Endothelial cell of umbilical vein (primary cell): ENCODE measurements around the gene HEXIM2. TPM values are rescaled to one million over a fixed set of nuclear protein-coding genes. Genes with fewer than 3 reads are reported as not detected.

Experiments used
- BruUV-seq: library from RNA; stranded (reverse); fragments of 400-500 nt; replicated peaks from 2 replicates; lab custom pipeline; 2021; lab: Mats Ljungman, UMichigan
- CTCF ChIA-PET: fragments of 300-600, 350-600 bp; sonication (Branson Sonifier 250); formaldehyde crosslinking; loops from one replicate; lab custom pipeline; 2021; ENCODE audit warnings: antibody characterized with exemption, inconsistent platforms; lab: Charles Lee
- POLR2A ChIA-PET: fragments of 300-600, 350-600 bp; sonication (Branson Sonifier 250); formaldehyde crosslinking; loops from one replicate; lab custom pipeline; 2021; ENCODE audit warnings: antibody characterized with exemption, inconsistent platforms; lab: Charles Lee
- DNase-seq: peaks from one replicate; pipeline ENCODE4 v3.0.0-alpha.2; 2011; ENCODE audit warnings: low read depth, low spot score
- FAIRE-seq: peaks from 2 replicates; lab custom pipeline; 2011; peaks lifted over from hg19 to GRCh38; lab: Jason Lieb, UNC
- H2AFZ ChIP-seq: 2 replicates; pipeline ENCODE4 v1.6.0; 2012; ENCODE audit warnings: low read depth, low read length, control low read depth, inconsistent platforms
- H3K27ac ChIP-seq: 2 replicates; pipeline ENCODE4 v1.5.1; 2011; ENCODE audit warnings: low read depth, mild to moderate bottlenecking, control low read depth, low read length, moderate library complexity; ENCODE audit not compliant: insufficient read depth
- H3K27me3 ChIP-seq, 2 experiments: 2 replicates each; pipeline versions ENCODE4 v1.6.0 to v1.6.1; 2011; ENCODE audit warnings: low read length in 2 of 2, mixed read lengths in 1 of 2; ENCODE audit not compliant: control insufficient read depth in 2 of 2, insufficient read depth in 2 of 2
- H3K36me3 ChIP-seq, 2 experiments: 2 replicates in 1 of 2; 3 replicates in 1 of 2; pipeline ENCODE4 v1.5.1; 2011; ENCODE audit warnings: low read length in 2 of 2, mild to moderate bottlenecking in 1 of 2, moderate library complexity in 1 of 2; ENCODE audit not compliant: control insufficient read depth in 2 of 2, insufficient read depth in 2 of 2; ENCODE audit errors: extremely low read depth in 1 of 2
- H3K4me1 ChIP-seq: 3 replicates; pipeline ENCODE4 v1.5.1; 2011; ENCODE audit warnings: mild to moderate bottlenecking, low read length; ENCODE audit not compliant: control insufficient read depth, insufficient read depth; ENCODE audit errors: extremely low read depth
- H3K4me2 ChIP-seq: 2 replicates; pipeline ENCODE4 v1.6.1; 2011; ENCODE audit warnings: low read length, control low read depth, mixed read lengths; ENCODE audit not compliant: insufficient read depth
- H3K4me3 ChIP-seq, 3 experiments: fragments of 200-600 bp in 1 of 3; sonication (generic), shearing (Covaris generic) in 1 of 3; replicated peaks in 1 of 3; 2 replicates each; pipeline ENCODE4 v1.5.1; 2011 to 2016; ENCODE audit warnings: control low read depth in 3 of 3, low read length in 3 of 3, mild to moderate bottlenecking in 2 of 3, inconsistent platforms in 1 of 3, low read depth in 1 of 3, moderate library complexity in 1 of 3; ENCODE audit not compliant: insufficient read depth in 1 of 3
- H3K79me2 ChIP-seq: 2 replicates; pipeline ENCODE4 v1.6.0; 2012; ENCODE audit warnings: low read length, inconsistent platforms; ENCODE audit not compliant: control insufficient read depth, insufficient read depth
- H3K9ac ChIP-seq: replicated peaks from 2 replicates; pipeline ENCODE3; 2011; ENCODE audit warnings: low read length, control low read depth; ENCODE audit not compliant: insufficient read depth; ENCODE audit errors: extremely low read depth
- H3K9me1 ChIP-seq: replicated peaks from 3 replicates; pipeline ENCODE4 v1.6.0; 2011; ENCODE audit warnings: mild to moderate bottlenecking, low read length; ENCODE audit not compliant: control insufficient read depth, insufficient read depth; ENCODE audit errors: extremely low read depth
- H3K9me3 ChIP-seq: replicated peaks from 2 replicates; pipeline ENCODE4 v1.5.1; 2012; ENCODE audit warnings: low read length, inconsistent platforms; ENCODE audit not compliant: control insufficient read depth, insufficient read depth
- H4K20me1 ChIP-seq: replicated peaks from 2 replicates; pipeline ENCODE3; 2011; ENCODE audit warnings: mild to moderate bottlenecking, low read length; ENCODE audit not compliant: control insufficient read depth, insufficient read depth; ENCODE audit errors: extremely low read depth
- CTCF ChIP-seq, 2 donors: IDR thresholded peaks; 1 replicate in 1 of 2; 2 replicates in 1 of 2; pipeline ENCODE4 v1.5.1; 2011; ENCODE audit warnings: low read length in 2 of 2, mild to moderate bottlenecking in 2 of 2, moderate library complexity in 2 of 2, control low read depth in 1 of 2, inconsistent platforms in 1 of 2, low read depth in 1 of 2; ENCODE audit not compliant: insufficient read depth in 1 of 2; ENCODE audit errors: extremely low read depth in 1 of 2
- MYC ChIP-seq: IDR thresholded peaks from one replicate; pipeline ENCODE4 v1.6.1; 2011; ENCODE audit warnings: mild to moderate bottlenecking, low read depth, low read length
- POLR2A ChIP-seq: IDR thresholded peaks from 2 replicates; pipeline ENCODE4 v1.6.1; 2012; ENCODE audit warnings: low read depth, mild to moderate bottlenecking, control low read depth, low read length
- POLR2AphosphoS5 ChIP-seq: IDR thresholded peaks from 2 replicates; pipeline ENCODE4 v1.6.1; 2012; ENCODE audit warnings: low read depth, mild to moderate bottlenecking, control low read depth, low read length, moderate library complexity; ENCODE audit not compliant: insufficient read depth
- dilution Hi-C: fragments of 300-500 bp; cut with MboI; formaldehyde crosslinking; loops from one replicate; pipeline ENCODE4 v1.15.0; 2019; ENCODE audit warnings: low sequenced_read_pairs; ENCODE audit not compliant: extremely low pct_ligation_motif_present
- intact Hi-C: fragments of 100-400 bp; cut with micrococcal nuclease; formaldehyde crosslinking; loops from one replicate; pipeline ENCODE4 v1.10.0; 2022
- polyA plus RNA-seq, 4 experiments: library from polyadenylated mRNA; depleted of rRNA in 3 of 4; stranded (reverse) in 3 of 4; unstranded in 1 of 4; fragments of >200 nt; gene quantifications; 2 replicates each; pipeline versions ENCODE4 v1.2.1 to v1.2.3, GENCODE V29; 2011 to 2012; ENCODE audit warnings: missing spikeins in 1 of 4
- total RNA-seq: library from RNA; stranded (reverse); gene quantifications from 2 replicates; pipeline ENCODE4 v1.2.3, GENCODE V29; 2021

Gene HEXIM2
- total and polyA plus RNA-seq, 2 donors (not counting 3 experiments of a cell fraction or from before 2014, with no cell fraction given): 2.9 to 3.8 TPM

- H4K20me1 ChIP-seq: no peaks in the 10 kb centered on the region
- peak within 1 kb of the TSS; percentile 68 to 95 (median 90) for H3K4me3 ChIP-seq
- peak within 1 kb of the TSS; percentile 99 for H3K9ac ChIP-seq
- FAIRE-seq (peak; percentile 98), DNase-seq (peak; percentile 100)
- H3K27me3 ChIP-seq: no peaks in the 10 kb centered on the region
- peak within 1 kb of the TSS; percentile 49 for H2AFZ ChIP-seq
- POLR2A ChIA-PET: interaction anchor here (0.5 to 6.1 kb wide), 20 partner anchors 9 to 244 kb away, joined by 3 to 189 read pairs (median 5); partner anchors contain the start of genes ACBD4, HEXIM2 and NMT1
- CTCF ChIA-PET: interaction anchor here (0.8 to 10.4 kb wide), 17 partner anchors 9 to 168 kb away, joined by 3 to 393 read pairs (median 9); partner anchors contain the start of genes ACBD4, HEXIM2, MAP3K14 and NMT1
- no peaks in the 10 kb centered on the region for H3K36me3 ChIP-seq
- dilution Hi-C loops: no loop called here
- intact Hi-C loops: loop anchor here (1.0 to 10.0 kb wide), 5 partner anchors 13 to 226 kb away; partner anchors contain the start of genes ACBD4, HEXIM2 and MAP3K14
- H3K9me1 ChIP-seq: no peaks in the 10 kb centered on the region
- peaks cover 30% of the 10 kb centered on the region for H3K79me2 ChIP-seq
- H3K4me1 ChIP-seq: peaks cover 24% of the 10 kb centered on the region
- H3K27ac ChIP-seq: peak within 1 kb of the TSS; percentile 97
- peak; percentile 100 for TF ChIP-seq POLR2AphosphoS5
- TF ChIP-seq MYC: peak; percentile 20
- TF ChIP-seq POLR2A: peak; percentile 100
- no peak for TF ChIP-seq CTCF (IDR thresholded peaks at IDR 0.05; ENCODE audit: extremely low read depth in 1 of 2, insufficient read depth in 1 of 2, low read depth in 1 of 2, low read length in 2 of 2)
- BruUV-seq: no TSS peak
- peak within 1 kb of the TSS; percentile 85 for H3K4me2 ChIP-seq
- H3K9me3 ChIP-seq: no peaks in the 10 kb centered on the region
Measured at GRCh38 chr17:45148183-45149036, 13.3 kb upstream of the HEXIM2 start, which contains the start of gene HEXIM1. Gene HEXIM1, plus strand, starts transcription at chr17:45148475. Its CDS starts 716 bp downstream, at chr17:45149191.
